Skeletal muscle satellite cell (primary cell): ENCODE results near the gene UIMC1.
"Not testable (repeated sequence)": the region's sequence is repeated elsewhere in the genome, so short reads cannot be mapped to it uniquely, and the experiment has no call there.

Source experiments
- H3K27me3 ChIP-seq: 2 replicates; pipeline ENCODE4 v1.7.0; 2013; ENCODE audit warnings: low read length; ENCODE audit not compliant: control insufficient read depth, insufficient read depth
- H3K36me3 ChIP-seq: 2 replicates; pipeline ENCODE4 v1.7.0; 2013; ENCODE audit warnings: mild to moderate bottlenecking, control low read depth, low read length; ENCODE audit not compliant: insufficient read depth
- H3K4me1 ChIP-seq: 2 replicates; pipeline ENCODE4 v1.7.0; 2013; ENCODE audit warnings: low read length; ENCODE audit not compliant: control insufficient read depth, insufficient read depth
- H3K4me2 ChIP-seq: 2 replicates; pipeline ENCODE4 v1.7.0; 2013; ENCODE audit warnings: mild to moderate bottlenecking, low read length
- H3K4me3 ChIP-seq: 2 replicates; pipeline ENCODE4 v1.7.0; 2013; ENCODE audit warnings: low read length
- H3K9ac ChIP-seq: 2 replicates; pipeline ENCODE4 v1.7.0; 2013; ENCODE audit warnings: mild to moderate bottlenecking, low read depth, low read length, moderate library complexity
- H3K9me3 ChIP-seq: replicated peaks from 2 replicates; pipeline ENCODE4 v1.7.0; 2013; ENCODE audit warnings: mild to moderate bottlenecking, control low read depth, low read length

Gene UIMC1

GRCh38 chr5:176986280-176986679 lies 20.3 kb downstream of the UIMC1 start:
- no peak overlapping the region for H3K4me3 ChIP-seq
- H3K9ac ChIP-seq: no peak overlapping the region
- H3K36me3 ChIP-seq: peaks cover 12% of the 10 kb centered on the region
- no peaks in the 10 kb centered on the region for H3K4me1 ChIP-seq
- H3K9me3 ChIP-seq: no peaks in the 10 kb centered on the region
- H3K27me3 ChIP-seq: no peaks in the 10 kb centered on the region
- H3K4me2 ChIP-seq: no peak overlapping the region

GRCh38 chr5:176985516-176985915 lies 21.1 kb downstream of the UIMC1 start:
- no peak overlapping the region for H3K4me2 ChIP-seq
- peaks cover 19% of the 10 kb centered on the region for H3K36me3 ChIP-seq
- no peaks in the 10 kb centered on the region for H3K27me3 ChIP-seq
- no peaks in the 10 kb centered on the region for H3K9me3 ChIP-seq
- H3K4me3 ChIP-seq: no peak overlapping the region
- no peak overlapping the region for H3K9ac ChIP-seq
- no peaks in the 10 kb centered on the region for H3K4me1 ChIP-seq

GRCh38 chr5:176984176-176984575 lies 22.4 kb downstream of the UIMC1 start:
- H3K4me2 ChIP-seq, H3K9me3 ChIP-seq, H3K9ac ChIP-seq, H3K4me1 ChIP-seq, H3K4me3 ChIP-seq, H3K27me3 ChIP-seq: not testable (repeated sequence)
- peaks cover 28% of the 10 kb centered on the region for H3K36me3 ChIP-seq

GRCh38 chr5:176983593-176983992 lies 23.0 kb downstream of the UIMC1 start:
- H3K27me3 ChIP-seq, H3K9ac ChIP-seq, H3K4me2 ChIP-seq, H3K4me1 ChIP-seq, H3K4me3 ChIP-seq, H3K9me3 ChIP-seq: not testable (repeated sequence)
- peaks cover 32% of the 10 kb centered on the region for H3K36me3 ChIP-seq

- not testable (repeated sequence) for H3K27me3 ChIP-seq, H3K9ac ChIP-seq, H3K4me1 ChIP-seq, H3K4me2 ChIP-seq, H3K9me3 ChIP-seq, H3K4me3 ChIP-seq
- H3K36me3 ChIP-seq: peaks cover 32% of the 10 kb centered on the region
Observed at GRCh38 chr5:176983112-176983511, 23.5 kb downstream of the UIMC1 start.

- Histone ChIP-seq H3K4me2 (no peak overlapping the region), H3K36me3 (peaks cover 32% of the 10 kb centered on the region), H3K4me3 (no peak overlapping the region), H3K9ac (no peak overlapping the region), H3K4me1 (no peaks in the 10 kb centered on the region), H3K9me3 (no peaks in the 10 kb centered on the region), H3K27me3 (no peaks in the 10 kb centered on the region)
Observed at GRCh38 chr5:176980818-176981217, 25.8 kb downstream of the UIMC1 start.

GRCh38 chr5:176979669-176980068 lies 26.9 kb downstream of the UIMC1 start:
- Histone ChIP-seq H3K4me3 (no peak overlapping the region), H3K9me3 (no peaks in the 10 kb centered on the region), H3K9ac (no peak overlapping the region), H3K36me3 (peaks cover 40% of the 10 kb centered on the region), H3K27me3 (no peaks in the 10 kb centered on the region), H3K4me2 (no peak overlapping the region), H3K4me1 (no peaks in the 10 kb centered on the region)

GRCh38 chr5:176965633-176966032 lies 40.9 kb downstream of the UIMC1 start:
- Histone ChIP-seq H3K4me1 (no peaks in the 10 kb centered on the region), H3K4me3 (no peak overlapping the region), H3K36me3 (peaks cover 41% of the 10 kb centered on the region), H3K27me3 (no peaks in the 10 kb centered on the region), H3K9me3 (no peaks in the 10 kb centered on the region), H3K9ac (no peak overlapping the region), H3K4me2 (no peak overlapping the region)

GRCh38 chr5:176959051-176959450 lies 47.5 kb downstream of the UIMC1 start:
- no peak overlapping the region for H3K4me3 ChIP-seq
- H3K36me3 ChIP-seq: peaks cover 23% of the 10 kb centered on the region
- no peak overlapping the region for H3K9ac ChIP-seq
- H3K9me3 ChIP-seq: no peaks in the 10 kb centered on the region
- H3K4me1 ChIP-seq: peaks cover 5% of the 10 kb centered on the region
- no peak overlapping the region for H3K4me2 ChIP-seq
- H3K27me3 ChIP-seq: no peaks in the 10 kb centered on the region

GRCh38 chr5:176956756-176957155 lies 49.8 kb downstream of the UIMC1 start:
- Histone ChIP-seq H3K9me3 (no peaks in the 10 kb centered on the region), H3K9ac (no peak overlapping the region), H3K4me1 (peaks cover 5% of the 10 kb centered on the region), H3K36me3 (peaks cover 32% of the 10 kb centered on the region), H3K4me2 (no peak overlapping the region), H3K27me3 (no peaks in the 10 kb centered on the region), H3K4me3 (no peak overlapping the region)

GRCh38 chr5:176955895-176956294 lies 50.7 kb downstream of the UIMC1 start:
- H3K4me2 ChIP-seq: no peak overlapping the region
- H3K36me3 ChIP-seq: peaks cover 38% of the 10 kb centered on the region
- H3K27me3 ChIP-seq: no peaks in the 10 kb centered on the region
- H3K9me3 ChIP-seq: no peaks in the 10 kb centered on the region
- H3K9ac ChIP-seq: no peak overlapping the region
- H3K4me1 ChIP-seq: peaks cover 5% of the 10 kb centered on the region
- no peak overlapping the region for H3K4me3 ChIP-seq

GRCh38 chr5:176954050-176954449 lies 52.5 kb downstream of the UIMC1 start:
- Histone ChIP-seq H3K27me3 (no peaks in the 10 kb centered on the region), H3K9ac (no peak overlapping the region), H3K4me2 (no peak overlapping the region), H3K9me3 (no peaks in the 10 kb centered on the region), H3K4me3 (no peak overlapping the region), H3K4me1 (peaks cover 5% of the 10 kb centered on the region), H3K36me3 (peaks cover 42% of the 10 kb centered on the region)
